Activated CD8-positive, alpha-beta T cell treated with anti-CD3 and anti-CD28 coated beads for 36 hours (primary cell): ENCODE data around the gene POLD3. TPM values are rescaled to one million over a fixed set of nuclear protein-coding genes. Genes with fewer than 3 reads are reported as not detected.

Source experiments
- ATAC-seq: fragments of 200-7000 bp; cut with Tn5 transposase; one replicate; pipeline ENCODE4 v1.10.0; 2021; ENCODE audit warnings: mild to moderate bottlenecking, moderate library complexity
- CTCF ChIA-PET: fragments of 350-600 bp; sonication (Branson Sonifier 250); formaldehyde crosslinking; loops from one replicate; lab custom pipeline; 2021; ENCODE audit warnings: antibody characterized with exemption; lab: Charles Lee
- POLR2A ChIA-PET: fragments of 350-600 bp; sonication (Branson Sonifier 250); formaldehyde crosslinking; loops from one replicate; lab custom pipeline; 2021; ENCODE audit warnings: antibody characterized with exemption; lab: Charles Lee
- DNase-seq: peaks from one replicate; pipeline ENCODE4 v3.0.0-alpha.2; 2020
- H3K27ac Mint-ChIP-seq: one replicate; pipeline ENCODE4 v1.8.0; 2021; ENCODE audit warnings: mild to moderate bottlenecking, mixed read lengths
- H3K27me3 Mint-ChIP-seq: one replicate; pipeline ENCODE4 v1.8.0; 2021; ENCODE audit warnings: mixed read lengths
- H3K36me3 Mint-ChIP-seq: one replicate; pipeline ENCODE4 v1.8.0; 2021; ENCODE audit warnings: low read depth, mixed read lengths
- H3K4me1 Mint-ChIP-seq: one replicate; pipeline ENCODE4 v1.8.0; 2021; ENCODE audit warnings: low read depth, mixed read lengths
- H3K4me3 Mint-ChIP-seq: one replicate; pipeline ENCODE4 v1.8.0; 2021; ENCODE audit warnings: mild to moderate bottlenecking, moderate library complexity, mixed read lengths
- H3K9me3 Mint-ChIP-seq: one replicate; pipeline ENCODE4 v1.8.0; 2021; ENCODE audit warnings: mixed read lengths
- CTCF ChIP-seq: fragments of 200-600 bp; IDR thresholded peaks from one replicate; pipeline ENCODE4 v1.8.0; 2022; ENCODE audit warnings: antibody characterized with exemption, mild to moderate bottlenecking
- intact Hi-C: fragments of 100-400 bp; cut with micrococcal nuclease; formaldehyde crosslinking; loops from one replicate; pipeline ENCODE4 v1.10.0; 2022
- total RNA-seq, 2 experiments: library from RNA; stranded (reverse); gene quantifications; one replicate each; pipeline ENCODE4 v1.2.3, GENCODE V29; 2021

POLD3 gene
- total RNA-seq, 2 experiments from 2014 or later = 56.0 to 67.2 TPM

GRCh38 chr11:74566146-74566960 lies 26.0 kb upstream of the POLD3 start:
- no peaks in the 10 kb centered on the region for H3K36me3 Mint-ChIP-seq
- no peak for TF ChIP-seq CTCF

GRCh38 chr11:74568028-74568427 lies 24.4 kb upstream of the POLD3 start:
- no peak for TF ChIP-seq CTCF
- Mint-ChIP-seq H3K4me3 (no peak overlapping the region), H3K27ac (no peak overlapping the region), H3K36me3 (no peaks in the 10 kb centered on the region), H3K9me3 (no peaks in the 10 kb centered on the region), H3K27me3 (no peaks in the 10 kb centered on the region), H3K4me1 (no peaks in the 10 kb centered on the region)
- CTCF ChIA-PET = interaction anchor here (0.7 to 4.7 kb wide), 2 partner anchors 116 to 454 kb away, joined by 3 to 96 read pairs; no protein-coding TSS in a partner anchor
- intact Hi-C loops = no loop called here
- DNase-seq (no peak), ATAC-seq (no peak)
- POLR2A ChIA-PET = no interaction called here

More at GRCh38 chr11:74566146-74566960, 26.0 kb upstream of the POLD3 start:
- ChIA-PET CTCF (interaction anchor here (1.2 to 1.7 kb wide), 3 partner anchors 15 to 116 kb away, joined by 4 read pairs; no protein-coding TSS in a partner anchor), POLR2A (no interaction called here)
- Mint-ChIP-seq H3K27me3 (no peaks in the 10 kb centered on the region), H3K9me3 (peaks cover 5% of the 10 kb centered on the region), H3K4me3 (no peak overlapping the region), H3K4me1 (no peaks in the 10 kb centered on the region), H3K27ac (no peak overlapping the region)
- no peak for ATAC-seq
- no peak for DNase-seq
- intact Hi-C loops = no loop called here

GRCh38 chr11:74570266-74571061 lies 21.9 kb upstream of the POLD3 start:
- peak; percentile 72 for TF ChIP-seq CTCF
- H3K27me3 Mint-ChIP-seq = no peaks in the 10 kb centered on the region
- H3K9me3 Mint-ChIP-seq = no peaks in the 10 kb centered on the region
- ATAC-seq = peak; percentile 72
- POLR2A ChIA-PET = no interaction called here
- peak; percentile 55 for DNase-seq
- CTCF ChIA-PET = interaction anchor here (0.7 to 4.7 kb wide), 19 partner anchors 12 to 599 kb away, joined by 3 to 96 read pairs (median 4); partner anchors contain the start of gene LIPT2
- no peaks in the 10 kb centered on the region for H3K4me1 Mint-ChIP-seq
- H3K4me3 Mint-ChIP-seq = no peak overlapping the region
- no peak overlapping the region for H3K27ac Mint-ChIP-seq
- intact Hi-C loops = loop anchor here (2.0 kb wide), 1 partner anchor 118 kb away; no protein-coding TSS in a partner anchor
- no peaks in the 10 kb centered on the region for H3K36me3 Mint-ChIP-seq

- ChIA-PET POLR2A (no interaction called here), CTCF (interaction anchor here (0.7 to 4.7 kb wide), 18 partner anchors 12 to 600 kb away, joined by 3 to 96 read pairs (median 4); partner anchors contain the start of gene LIPT2)
- no peaks in the 10 kb centered on the region for H3K36me3 Mint-ChIP-seq
- no peak for TF ChIP-seq CTCF
- no peaks in the 10 kb centered on the region for H3K27me3 Mint-ChIP-seq
- DNase-seq (no peak), ATAC-seq (no peak)
- no peaks in the 10 kb centered on the region for H3K9me3 Mint-ChIP-seq
- no peak overlapping the region for H3K27ac Mint-ChIP-seq
- intact Hi-C loops = loop anchor here (2.0 kb wide), 1 partner anchor 118 kb away; no protein-coding TSS in a partner anchor
- no peaks in the 10 kb centered on the region for H3K4me1 Mint-ChIP-seq
- H3K4me3 Mint-ChIP-seq = no peak overlapping the region
Observed at GRCh38 chr11:74571062-74571399, 21.4 kb upstream of the POLD3 start.
